MCF 10A (cell line): ENCODE data around the gene SPHK1. TPM values are rescaled to one million over a fixed set of nuclear protein-coding genes. Genes with fewer than 3 reads are reported as not detected.

Experiments
- BruUV-seq: library from RNA; stranded (reverse); fragments of 400-500 nt; replicated peaks from 2 replicates; lab custom pipeline; 2021; lab: Mats Ljungman, UMichigan
- CTCF ChIA-PET: fragments of 300-600 bp; sonication (Branson Sonifier 250); formaldehyde crosslinking; extraction: SDS; loops from one replicate; lab custom pipeline; 2021; ENCODE audit warnings: antibody characterized with exemption, inconsistent platforms; lab: Yijun Ruan, JAX
- POLR2A ChIA-PET: fragments of 300-600, 350-650 bp; sonication (Branson Sonifier 250); formaldehyde crosslinking; extraction: SDS; loops from one replicate; lab custom pipeline; 2020; ENCODE audit warnings: antibody characterized with exemption, inconsistent platforms; lab: Yijun Ruan, JAX
- DNase-seq: peaks from one replicate; pipeline ENCODE4 v3.0.0-alpha.2; 2018; ENCODE audit not compliant: unreplicated experiment
- H3K27ac Mint-ChIP-seq: one replicate; pipeline ENCODE4 v1.8.0; 2022; ENCODE audit warnings: mild to moderate bottlenecking, low read depth, mixed read lengths; ENCODE audit not compliant: unreplicated experiment
- H3K27me3 Mint-ChIP-seq: one replicate; pipeline ENCODE4 v1.8.0; 2022; ENCODE audit warnings: mixed read lengths; ENCODE audit not compliant: insufficient read depth, unreplicated experiment
- H3K36me3 Mint-ChIP-seq: one replicate; pipeline ENCODE4 v1.8.0; 2022; ENCODE audit warnings: mild to moderate bottlenecking, moderate library complexity, mixed read lengths; ENCODE audit not compliant: insufficient read depth, unreplicated experiment
- H3K4me1 Mint-ChIP-seq: one replicate; pipeline ENCODE4 v1.8.0; 2022; ENCODE audit warnings: mixed read lengths; ENCODE audit not compliant: insufficient read depth, unreplicated experiment
- H3K4me3 Mint-ChIP-seq: one replicate; pipeline ENCODE4 v1.8.0; 2022; ENCODE audit warnings: mild to moderate bottlenecking, moderate library complexity, mixed read lengths; ENCODE audit not compliant: unreplicated experiment
- H3K9me3 Mint-ChIP-seq: one replicate; pipeline ENCODE4 v1.8.0; 2022; ENCODE audit warnings: mixed read lengths; ENCODE audit not compliant: unreplicated experiment
- CTCF ChIP-seq: fragments of 200-600 bp; IDR thresholded peaks from one replicate; pipeline ENCODE4 v1.8.0; 2022; ENCODE audit warnings: antibody characterized with exemption, mild to moderate bottlenecking; ENCODE audit not compliant: unreplicated experiment
- intact Hi-C: fragments of 100-400 bp; cut with micrococcal nuclease; formaldehyde crosslinking; loops from 2 replicates; pipeline ENCODE4 v1.14.1; 2022
- total RNA-seq: library from RNA; stranded (reverse); gene quantifications from 2 replicates; pipeline ENCODE4 v1.2.3, GENCODE V29; 2022

The SPHK1 gene
- total RNA-seq, 1 experiment from 2014 or later, result 7.1 TPM

- ChIA-PET POLR2A (no interaction called here), CTCF (interaction anchor here (0.8 kb wide), 1 partner anchor 10 kb away, joined by 3 read pairs; no protein-coding TSS in a partner anchor)
- H3K36me3 Mint-ChIP-seq, result no peaks in the 10 kb centered on the region
- H3K27ac Mint-ChIP-seq, result no peak overlapping the region
- peaks cover 5% of the 10 kb centered on the region for H3K4me1 Mint-ChIP-seq
- DNase-seq, result no peak
- no peaks in the 10 kb centered on the region for H3K27me3 Mint-ChIP-seq
- BruUV-seq, result no TSS peak
- TF ChIP-seq CTCF, result no peak
- intact Hi-C loops, result no loop called here
- no peaks in the 10 kb centered on the region for H3K9me3 Mint-ChIP-seq
- H3K4me3 Mint-ChIP-seq, result no peak overlapping the region
Measured at GRCh38 chr17:76360461-76360860, 23.9 kb upstream of the SPHK1 start.

- H3K4me1 Mint-ChIP-seq, result peaks cover 5% of the 10 kb centered on the region
- no TSS peak for BruUV-seq
- ChIA-PET CTCF (interaction anchor here (0.9 to 1.6 kb wide), 2 partner anchors 10 to 34 kb away, joined by 3 to 6 read pairs; no protein-coding TSS in a partner anchor), POLR2A (interaction anchor here (1.1 to 2.7 kb wide), 3 partner anchors 10 to 21 kb away, joined by 3 to 10 read pairs (median 4); partner anchors contain the start of genes PRPSAP1 and SPHK1)
- no peaks in the 10 kb centered on the region for H3K27me3 Mint-ChIP-seq
- DNase-seq, result no peak
- H3K36me3 Mint-ChIP-seq, result no peaks in the 10 kb centered on the region
- intact Hi-C loops, result no loop called here
- no peak for TF ChIP-seq CTCF
- H3K4me3 Mint-ChIP-seq, result no peak overlapping the region
- no peaks in the 10 kb centered on the region for H3K9me3 Mint-ChIP-seq
- H3K27ac Mint-ChIP-seq, result no peak overlapping the region
Measured at GRCh38 chr17:76363107-76363842, 21.1 kb upstream of the SPHK1 start.

- H3K27me3 Mint-ChIP-seq, result no peaks in the 10 kb centered on the region
- H3K36me3 Mint-ChIP-seq, result no peaks in the 10 kb centered on the region
- peak; percentile 40 for DNase-seq
- no peak overlapping the region for H3K4me3 Mint-ChIP-seq
- no TSS peak for BruUV-seq
- H3K9me3 Mint-ChIP-seq, result no peaks in the 10 kb centered on the region
- H3K27ac Mint-ChIP-seq, result no peak overlapping the region
- CTCF ChIA-PET, result interaction anchor here (0.6 to 1.2 kb wide), 5 partner anchors 31 to 162 kb away, joined by 3 to 8 read pairs (median 3); no protein-coding TSS in a partner anchor
- intact Hi-C loops, result no loop called here
- peak; percentile 8 for TF ChIP-seq CTCF
- POLR2A ChIA-PET, result interaction anchor here (1.0 to 2.7 kb wide), 2 partner anchors 12 to 33 kb away, joined by 3 to 10 read pairs; partner anchors contain the start of gene PRPSAP1
- peaks cover 10% of the 10 kb centered on the region for H3K4me1 Mint-ChIP-seq
Measured at GRCh38 chr17:76365256-76365903, 19.0 kb upstream of the SPHK1 start.

- BruUV-seq, result no TSS peak
- Mint-ChIP-seq H3K27ac (no peak overlapping the region), H3K4me3 (no peak overlapping the region), H3K27me3 (no peaks in the 10 kb centered on the region), H3K36me3 (no peaks in the 10 kb centered on the region), H3K4me1 (peaks cover 11% of the 10 kb centered on the region), H3K9me3 (no peaks in the 10 kb centered on the region)
- intact Hi-C loops, result no loop called here
- POLR2A ChIA-PET, result interaction anchor here (1.0 kb wide), 1 partner anchor 32 kb away, joined by 3 read pairs; no protein-coding TSS in a partner anchor
- CTCF ChIA-PET, result interaction anchor here (0.6 to 1.2 kb wide), 5 partner anchors 30 to 355 kb away, joined by 3 to 8 read pairs (median 3); no protein-coding TSS in a partner anchor
- no peak for TF ChIP-seq CTCF
- DNase-seq, result no peak
Measured at GRCh38 chr17:76366247-76366646, 18.2 kb upstream of the SPHK1 start.
